Prostate gland (tissue), 2 donors: ENCODE results near the gene NOP56. TPM values are rescaled to one million over a fixed set of nuclear protein-coding genes. Genes with fewer than 3 reads are reported as not detected.
"Not testable (repeated sequence)": the region's sequence is repeated elsewhere in the genome, so short reads cannot be mapped to it uniquely, and the experiment has no call there.

ENCODE experiments used
- DNase-seq: peaks from one replicate; pipeline ENCODE4 v3.0.0-alpha.2; 2019; ENCODE audit warnings: low spot score
- H3K27ac ChIP-seq, 2 donors: fragments of 200-600 bp; sonication (generic); 2 replicates each; pipeline ENCODE4 v1.5.1; 2017 to 2019
- H3K27me3 ChIP-seq: fragments of 200-600 bp; sonication (generic); replicated peaks from 2 replicates; pipeline ENCODE4 v1.5.1; 2019; ENCODE audit not compliant: insufficient read depth
- H3K36me3 ChIP-seq, 2 donors: fragments of 200-600 bp; sonication (generic); 1 replicate in 1 of 2; 2 replicates in 1 of 2; pipeline versions ENCODE4 v1.5.1 to v1.8.1; 2017 to 2019
- H3K4me1 ChIP-seq: fragments of 200-600 bp; sonication (generic); replicated peaks from 2 replicates; pipeline ENCODE4 v1.5.1; 2019
- H3K4me3 ChIP-seq, 2 donors: fragments of 200-600 bp; sonication (generic); 2 replicates each; pipeline ENCODE4 v1.5.1; 2017 to 2019
- H3K9me3 ChIP-seq: fragments of 200-600 bp; sonication (generic); 2 replicates; pipeline ENCODE4 v1.5.1; 2017
- POLR2A ChIP-seq: fragments of 450-650 bp; IDR thresholded peaks from one replicate; pipeline ENCODE4 v1.6.1; 2016; ENCODE audit warnings: antibody characterized with exemption, mild to moderate bottlenecking
- POLR2AphosphoS5 ChIP-seq: sonication (generic); formaldehyde crosslinking; IDR thresholded peaks from one replicate; pipeline ENCODE4 v1.6.1; 2017; ENCODE audit warnings: antibody characterized with exemption
- WGBS: methylation state at CpG from one replicate; pipeline ENCODE4 v1.1.5; 2018; 5-methylcytosine and 5-hydroxymethylcytosine counted together
- intact Hi-C: fragments of 100-400 bp; cut with DNase I; formaldehyde crosslinking; loops from one replicate; pipeline ENCODE4 v1.14.2; 2022
- total RNA-seq, 2 donors: library from RNA; depleted of rRNA; stranded (reverse); fragments of >200 nt; gene quantifications; one replicate each; pipeline ENCODE4 v1.1.0, GENCODE V29; 2016
- TF ChIP-seq, protein P1 (sequence below), 4 experiments: fragments of 200-600 bp in 2 of 4; fragments of 450-650 bp in 2 of 4; sonication (generic) in 2 of 4; IDR thresholded peaks; 1 replicate in 3 of 4; 2 replicates in 1 of 4; pipeline ENCODE4 v1.5.1; 2016 to 2019; ENCODE audit warnings: antibody characterized with exemption in 4 of 4, mild to moderate bottlenecking in 2 of 4, moderate library complexity in 2 of 4

Gene NOP56
- total RNA-seq, 2 donors from 2014 or later = 50.8 to 108 TPM

DNA sequence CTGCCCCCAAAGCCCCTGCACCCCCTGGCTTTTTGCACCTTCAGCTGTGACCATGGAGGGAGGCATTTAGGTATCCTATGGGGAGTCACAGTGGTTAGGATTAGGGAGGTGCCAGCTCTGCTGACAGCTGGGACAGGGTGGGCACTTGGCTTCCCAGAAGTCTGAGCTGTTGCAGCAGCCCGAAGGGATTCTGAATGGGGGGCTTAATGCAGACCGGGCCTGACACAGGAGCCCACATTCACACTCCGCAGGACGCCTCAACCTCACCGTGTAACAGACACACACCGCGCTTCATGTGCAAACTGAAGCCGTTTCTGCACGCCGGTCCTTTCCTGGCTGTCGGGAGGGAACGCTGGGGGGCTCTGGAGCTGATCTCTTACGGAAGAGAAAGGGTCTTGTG lies 42.1 kb downstream of the NOP56 start:
- H3K9me3 ChIP-seq = no peaks in the 10 kb centered on the region
- no peaks in the 10 kb centered on the region for H3K36me3 ChIP-seq
- WGBS = 79% methylated on average over 13 of the region's 13 CpGs
- no peak for DNase-seq
- H3K4me1 ChIP-seq = peaks cover 7% of the 10 kb centered on the region
- no peak overlapping the region for H3K27ac ChIP-seq
- no peaks in the 10 kb centered on the region for H3K27me3 ChIP-seq
- intact Hi-C loops = loop anchor here (10.0 kb wide), 1 partner anchor 150 kb away; the partner anchor contains the start of genes PCED1A and VPS16
- H3K4me3 ChIP-seq = no peak overlapping the region
- TF ChIP-seq, protein P1, sequence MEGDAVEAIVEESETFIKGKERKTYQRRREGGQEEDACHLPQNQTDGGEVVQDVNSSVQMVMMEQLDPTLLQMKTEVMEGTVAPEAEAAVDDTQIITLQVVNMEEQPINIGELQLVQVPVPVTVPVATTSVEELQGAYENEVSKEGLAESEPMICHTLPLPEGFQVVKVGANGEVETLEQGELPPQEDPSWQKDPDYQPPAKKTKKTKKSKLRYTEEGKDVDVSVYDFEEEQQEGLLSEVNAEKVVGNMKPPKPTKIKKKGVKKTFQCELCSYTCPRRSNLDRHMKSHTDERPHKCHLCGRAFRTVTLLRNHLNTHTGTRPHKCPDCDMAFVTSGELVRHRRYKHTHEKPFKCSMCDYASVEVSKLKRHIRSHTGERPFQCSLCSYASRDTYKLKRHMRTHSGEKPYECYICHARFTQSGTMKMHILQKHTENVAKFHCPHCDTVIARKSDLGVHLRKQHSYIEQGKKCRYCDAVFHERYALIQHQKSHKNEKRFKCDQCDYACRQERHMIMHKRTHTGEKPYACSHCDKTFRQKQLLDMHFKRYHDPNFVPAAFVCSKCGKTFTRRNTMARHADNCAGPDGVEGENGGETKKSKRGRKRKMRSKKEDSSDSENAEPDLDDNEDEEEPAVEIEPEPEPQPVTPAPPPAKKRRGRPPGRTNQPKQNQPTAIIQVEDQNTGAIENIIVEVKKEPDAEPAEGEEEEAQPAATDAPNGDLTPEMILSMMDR (IDR thresholded peaks at IDR 0.05) = no peak
- no peak for TF ChIP-seq POLR2AphosphoS5
- no peak for TF ChIP-seq POLR2A

DNA sequence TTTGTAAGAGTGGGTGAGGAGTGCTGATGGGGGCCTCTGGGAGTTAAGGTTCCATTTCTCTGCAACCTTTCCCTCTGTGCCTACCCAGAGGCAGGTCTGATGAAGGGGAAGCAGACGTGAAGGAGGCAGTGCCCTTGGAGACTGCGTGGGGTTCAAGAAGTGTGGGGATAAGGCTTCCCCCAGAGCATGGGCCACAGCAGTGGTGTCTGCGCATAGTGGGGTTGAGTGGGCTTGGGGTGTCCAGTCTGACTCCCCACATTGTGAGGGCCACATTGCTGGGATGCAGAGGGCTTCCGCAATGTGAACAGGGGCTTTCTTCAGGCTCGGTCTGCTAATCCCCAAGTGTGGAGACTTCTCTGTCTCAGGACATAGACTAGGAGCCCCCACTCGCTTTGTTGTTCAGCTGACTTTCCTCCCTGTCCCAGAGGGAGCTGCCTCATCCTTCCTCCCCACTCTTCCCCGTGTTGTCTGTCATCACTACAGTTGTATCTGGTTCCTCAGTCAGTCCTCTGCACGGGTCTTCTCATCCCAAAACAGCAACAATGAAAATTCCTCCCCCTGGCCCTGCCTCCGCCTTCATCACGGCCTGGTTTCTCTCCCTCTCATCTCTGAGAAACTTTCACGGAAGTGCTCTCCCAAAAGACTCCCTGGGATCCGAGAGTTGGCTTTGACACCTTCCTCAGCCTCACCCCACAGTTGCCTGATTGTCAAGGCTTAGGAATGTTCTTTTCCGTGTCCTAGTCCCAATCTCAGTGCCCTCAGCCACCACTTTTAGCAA lies 43.0 kb downstream of the NOP56 start:
- no peaks in the 10 kb centered on the region for H3K27me3 ChIP-seq
- no peaks in the 10 kb centered on the region for H3K36me3 ChIP-seq
- TF ChIP-seq POLR2A (no peak), POLR2AphosphoS5 (no peak)
- TF ChIP-seq, protein P1 (IDR thresholded peaks at IDR 0.05) = no peak
- H3K27ac ChIP-seq = no peak overlapping the region
- 88% methylated on average over 13 of the region's 13 CpGs for WGBS
- peaks cover 7% of the 10 kb centered on the region for H3K4me1 ChIP-seq
- H3K4me3 ChIP-seq = no peak overlapping the region
- H3K9me3 ChIP-seq = no peaks in the 10 kb centered on the region
- intact Hi-C loops = loop anchor here (10.0 kb wide), 1 partner anchor 149 kb away; the partner anchor contains the start of genes PCED1A and VPS16
- no peak for DNase-seq

DNA sequence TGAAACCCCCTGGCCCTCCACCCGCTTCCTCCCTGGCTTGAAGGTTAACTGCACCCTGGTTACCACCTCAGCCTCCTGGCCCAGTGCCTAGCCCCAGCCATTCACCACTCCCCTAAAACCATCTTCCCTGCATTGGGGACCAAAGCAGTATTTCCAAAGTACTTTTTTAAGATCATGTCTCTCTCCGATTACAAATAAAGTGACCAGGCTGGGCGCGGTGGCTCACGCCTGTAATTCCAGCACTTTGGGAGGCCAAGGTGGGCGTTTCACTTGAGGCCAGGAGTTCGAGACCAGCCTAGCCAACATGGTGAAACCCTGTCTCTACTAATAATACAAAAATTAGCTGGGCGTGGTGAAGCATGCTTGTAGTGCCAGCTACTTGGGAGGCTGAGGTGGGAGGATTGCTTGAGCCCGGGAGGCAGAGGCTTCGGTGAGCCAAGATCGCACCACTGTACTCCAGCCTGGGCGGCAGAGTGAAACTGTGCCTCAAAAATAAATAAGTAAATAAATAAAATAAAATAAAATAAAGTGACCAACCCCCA lies 43.6 kb downstream of the NOP56 start:
- H3K9me3 ChIP-seq, H3K4me1 ChIP-seq, H3K4me3 ChIP-seq, H3K27me3 ChIP-seq, H3K36me3 ChIP-seq, H3K27ac ChIP-seq: not testable (repeated sequence)
- 97% methylated on average over 12 of the region's 12 CpGs for WGBS
- DNase-seq = peak; percentile 2
- intact Hi-C loops = loop anchor here (10.0 kb wide), 1 partner anchor 149 kb away; the partner anchor contains the start of genes PCED1A and VPS16

DNA sequence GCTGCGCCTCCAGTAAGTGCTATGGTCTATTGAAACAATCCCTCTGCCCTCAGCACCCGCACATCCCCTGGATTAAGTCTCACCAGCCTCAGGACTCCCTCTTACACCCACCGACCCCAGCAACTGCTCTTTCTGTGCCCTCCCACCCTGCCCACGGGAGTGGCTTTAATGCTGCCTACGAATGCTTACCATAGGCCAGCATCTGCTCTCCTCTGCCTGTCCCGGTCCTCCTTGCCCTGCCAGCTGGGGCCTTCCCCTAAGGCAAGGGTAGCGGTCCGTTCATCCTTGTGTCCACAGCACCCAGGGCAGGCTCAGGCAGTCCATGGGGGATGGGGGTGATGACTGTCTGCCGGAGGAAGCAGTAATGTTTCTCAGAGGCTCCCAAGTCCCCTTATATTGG lies 44.2 kb downstream of the NOP56 start:
- DNase-seq = peak; percentile 1
- TF ChIP-seq POLR2A (no peak), POLR2AphosphoS5 (no peak)
- TF ChIP-seq, protein P1 (IDR thresholded peaks at IDR 0.05) = no peak
- intact Hi-C loops = loop anchor here (10.0 kb wide), 1 partner anchor 148 kb away; the partner anchor contains the start of genes PCED1A and VPS16
- 94% methylated on average over 9 of the region's 9 CpGs for WGBS
- Histone ChIP-seq H3K4me1 (peaks cover 4% of the 10 kb centered on the region), H3K36me3 (no peaks in the 10 kb centered on the region), H3K27ac (no peak overlapping the region), H3K4me3 (no peak overlapping the region), H3K9me3 (no peaks in the 10 kb centered on the region), H3K27me3 (no peaks in the 10 kb centered on the region)

DNA sequence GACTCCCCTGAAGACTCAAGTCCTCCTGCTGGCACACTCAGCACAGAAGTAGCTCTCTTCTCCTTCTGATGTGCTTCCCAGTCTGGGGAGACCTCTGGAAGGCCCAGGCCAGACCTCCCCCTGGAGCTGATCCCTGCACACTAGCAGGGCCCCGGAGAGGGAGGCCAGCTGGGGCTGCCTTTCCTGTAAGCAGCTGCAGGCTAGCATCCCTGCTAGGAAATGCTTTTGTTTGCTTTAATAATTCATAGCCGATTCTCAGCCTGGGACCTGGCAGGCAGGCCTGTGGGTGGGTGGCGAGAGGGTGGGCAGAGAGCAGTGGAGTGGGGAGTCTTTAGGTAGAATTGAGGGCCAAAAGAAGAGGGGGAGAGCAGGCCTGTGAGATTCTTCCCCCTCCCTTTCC lies 45.3 kb downstream of the NOP56 start:
- no peaks in the 10 kb centered on the region for H3K36me3 ChIP-seq
- intact Hi-C loops = loop anchor here (10.0 kb wide), 1 partner anchor 147 kb away; the partner anchor contains the start of genes PCED1A and VPS16
- no peaks in the 10 kb centered on the region for H3K9me3 ChIP-seq
- peak; percentile 2 for DNase-seq
- no peak overlapping the region for H3K4me3 ChIP-seq
- no peaks in the 10 kb centered on the region for H3K4me1 ChIP-seq
- H3K27me3 ChIP-seq = no peaks in the 10 kb centered on the region
- WGBS = 63% methylated on average over 3 of the region's 3 CpGs
- H3K27ac ChIP-seq = no peak overlapping the region
- TF ChIP-seq, protein P1 (IDR thresholded peaks at IDR 0.05) = no peak
- TF ChIP-seq POLR2AphosphoS5 = no peak
- TF ChIP-seq POLR2A = no peak
